Stomach smooth muscle (tissue), 2 donors: Measurements from ENCODE around the gene USP12.
"Not testable (repeated sequence)": the region's sequence is repeated elsewhere in the genome, so short reads cannot be mapped to it uniquely, and the experiment has no call there.

ENCODE experiments used
- H3K27ac ChIP-seq: one replicate; pipeline ENCODE4 v1.7.0; 2013; ENCODE audit warnings: mild to moderate bottlenecking, low read length, inconsistent platforms
- H3K27me3 ChIP-seq, 2 donors: one replicate each; pipeline ENCODE4 v1.7.0; 2013; ENCODE audit warnings: low read length in 2 of 2; ENCODE audit not compliant: insufficient read depth in 2 of 2, control insufficient read depth in 1 of 2
- H3K36me3 ChIP-seq, 2 donors: one replicate each; pipeline ENCODE4 v1.7.0; 2013; ENCODE audit warnings: low read length in 2 of 2; ENCODE audit not compliant: control insufficient read depth in 2 of 2, insufficient read depth in 2 of 2
- H3K4me1 ChIP-seq: one replicate; pipeline ENCODE4 v1.7.0; 2013; ENCODE audit warnings: low read length; ENCODE audit not compliant: control insufficient read depth, insufficient read depth
- H3K4me3 ChIP-seq, 2 donors: one replicate each; pipeline ENCODE4 v1.7.0; 2013; ENCODE audit warnings: low read length in 2 of 2
- H3K9ac ChIP-seq, 2 donors: one replicate each; pipeline ENCODE4 v1.7.0; 2013; ENCODE audit warnings: low read length in 2 of 2, mild to moderate bottlenecking in 1 of 2
- H3K9me3 ChIP-seq, 2 donors: one replicate each; pipeline ENCODE4 v1.7.0; 2013; ENCODE audit warnings: low read length in 2 of 2; ENCODE audit not compliant: control insufficient read depth in 2 of 2
- donor health status: healthy.
- donor health status: Pancreatic carcinoma.

Gene USP12

DNA sequence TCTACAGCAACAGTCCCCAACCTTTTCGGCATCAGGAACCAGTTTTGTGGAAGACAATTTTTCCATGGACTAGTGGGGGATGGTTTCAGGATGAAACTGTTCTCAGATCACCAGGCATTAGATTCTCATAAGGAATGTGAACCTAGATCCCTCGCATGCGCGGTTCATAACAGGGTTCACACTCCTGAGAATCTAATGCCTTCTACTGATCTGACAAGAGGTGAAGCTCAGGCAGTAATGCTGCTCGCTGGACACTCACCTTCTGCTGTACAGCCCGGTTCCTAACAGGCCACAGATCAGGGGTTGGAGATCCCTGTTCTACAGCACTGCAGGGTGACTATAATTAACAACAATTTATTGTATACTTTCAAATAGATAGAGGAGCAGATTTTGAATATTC is 21.9 kb downstream of the USP12 start:
- no peaks in the 10 kb centered on the region for H3K9me3 ChIP-seq
- H3K36me3 ChIP-seq: no peaks in the 10 kb centered on the region
- no peak overlapping the region for H3K4me3 ChIP-seq
- H3K4me1 ChIP-seq: peaks cover 10% of the 10 kb centered on the region
- H3K27me3 ChIP-seq: no peaks in the 10 kb centered on the region
- no peak overlapping the region for H3K9ac ChIP-seq
- no peak overlapping the region for H3K27ac ChIP-seq

DNA sequence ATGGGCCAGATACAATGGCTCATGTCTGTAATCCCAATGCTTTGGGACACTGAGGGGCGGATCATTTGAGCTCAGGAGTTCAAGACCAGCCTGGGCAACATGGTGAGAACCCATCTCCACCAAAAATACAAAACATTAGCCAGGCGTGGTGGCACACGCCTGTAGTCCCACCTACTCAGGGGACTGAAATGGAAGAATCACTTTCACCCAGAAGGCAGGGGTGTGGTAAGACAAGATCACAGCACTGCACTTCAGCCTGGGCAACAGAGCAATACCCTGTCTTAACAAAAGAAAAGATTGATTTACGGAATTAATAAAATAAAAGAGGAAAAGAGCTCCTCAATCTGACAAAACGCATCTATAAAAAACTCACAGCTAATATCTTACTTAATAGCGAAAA is 22.7 kb downstream of the USP12 start:
- H3K9me3 ChIP-seq: no peaks in the 10 kb centered on the region
- no peak overlapping the region for H3K4me3 ChIP-seq
- no peaks in the 10 kb centered on the region for H3K27me3 ChIP-seq
- H3K36me3 ChIP-seq: no peaks in the 10 kb centered on the region
- no peak overlapping the region for H3K27ac ChIP-seq
- H3K9ac ChIP-seq: no peak overlapping the region
- peaks cover 10% of the 10 kb centered on the region for H3K4me1 ChIP-seq

GRCh38 chr13:27147530-27148170 is 24.0 kb downstream of the USP12 start:
- no peaks in the 10 kb centered on the region for H3K9me3 ChIP-seq
- H3K27me3 ChIP-seq: no peaks in the 10 kb centered on the region
- no peak overlapping the region for H3K4me3 ChIP-seq
- no peaks in the 10 kb centered on the region for H3K36me3 ChIP-seq
- no peak overlapping the region for H3K9ac ChIP-seq
- H3K27ac ChIP-seq: no peak overlapping the region
- peaks cover 10% of the 10 kb centered on the region for H3K4me1 ChIP-seq

DNA sequence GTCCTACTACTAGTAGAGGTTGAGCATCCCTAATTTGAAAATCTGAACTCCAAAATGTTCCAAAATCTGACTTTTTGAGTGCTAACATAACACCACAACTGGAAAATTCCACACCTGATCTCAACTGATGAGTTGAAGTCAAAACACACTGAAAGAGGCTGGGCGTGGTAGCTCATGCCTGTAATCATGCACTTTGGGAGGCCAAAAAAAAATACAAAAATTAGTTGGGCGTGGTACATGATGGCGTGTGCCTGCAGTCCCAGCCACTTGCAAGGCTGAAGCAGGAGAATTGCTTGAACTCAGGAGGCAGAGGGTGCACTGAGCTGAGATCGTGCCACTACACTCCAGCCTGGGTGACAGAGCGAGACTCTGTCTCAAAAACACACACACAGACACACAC is 29.9 kb downstream of the USP12 start:
- Histone ChIP-seq H3K36me3 (no peaks in the 10 kb centered on the region), H3K4me1 (peaks cover 10% of the 10 kb centered on the region), H3K9ac (no peak overlapping the region), H3K27me3 (no peaks in the 10 kb centered on the region), H3K9me3 (no peaks in the 10 kb centered on the region), H3K4me3 (no peak overlapping the region), H3K27ac (no peak overlapping the region)

DNA sequence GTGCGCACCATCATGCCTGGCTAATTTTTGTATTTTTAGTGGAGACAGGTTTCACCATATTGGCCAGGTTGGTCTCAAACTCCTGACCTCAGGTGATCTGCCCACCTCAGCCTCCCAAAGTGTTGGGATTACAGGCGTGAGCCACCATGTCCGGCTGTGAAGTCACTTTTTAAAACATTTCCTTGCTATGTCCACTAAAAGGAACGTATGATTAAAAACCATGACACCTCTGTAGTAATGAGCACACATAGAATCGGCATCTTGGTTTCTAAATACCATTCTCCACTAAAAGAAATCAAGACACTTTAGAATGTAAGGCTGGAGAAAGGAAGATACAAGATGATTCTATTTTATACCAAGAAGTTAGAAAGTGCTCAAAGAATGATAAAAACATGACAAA is 30.5 kb downstream of the USP12 start:
- H3K9me3 ChIP-seq, H3K27me3 ChIP-seq, H3K4me1 ChIP-seq, H3K27ac ChIP-seq, H3K9ac ChIP-seq, H3K36me3 ChIP-seq, H3K4me3 ChIP-seq: not testable (repeated sequence)

GRCh38 chr13:27140060-27140459 is 31.6 kb downstream of the USP12 start:
- Histone ChIP-seq H3K4me3 (no peak overlapping the region), H3K36me3 (no peaks in the 10 kb centered on the region), H3K4me1 (peaks cover 9% of the 10 kb centered on the region), H3K9me3 (no peaks in the 10 kb centered on the region), H3K27ac (no peak overlapping the region), H3K27me3 (no peaks in the 10 kb centered on the region), H3K9ac (no peak overlapping the region)

- no peaks in the 10 kb centered on the region for H3K9me3 ChIP-seq
- no peaks in the 10 kb centered on the region for H3K27me3 ChIP-seq
- peaks cover 9% of the 10 kb centered on the region for H3K4me1 ChIP-seq
- no peaks in the 10 kb centered on the region for H3K36me3 ChIP-seq
- H3K4me3 ChIP-seq: no peak overlapping the region
- no peak overlapping the region for H3K27ac ChIP-seq
- H3K9ac ChIP-seq: no peak overlapping the region
These were observed 32.0 kb downstream of the USP12 start for GRCh38 chr13:27139565-27139964.

- Histone ChIP-seq H3K27ac (peak overlapping the region; percentile 19), H3K9ac (no peak overlapping the region), H3K4me1 (peaks cover 9% of the 10 kb centered on the region), H3K36me3 (no peaks in the 10 kb centered on the region), H3K4me3 (no peak overlapping the region), H3K27me3 (no peaks in the 10 kb centered on the region), H3K9me3 (no peaks in the 10 kb centered on the region)
These were observed 33.0 kb downstream of the USP12 start for GRCh38 chr13:27138457-27139093.

- H3K9me3 ChIP-seq: no peaks in the 10 kb centered on the region
- no peak overlapping the region for H3K9ac ChIP-seq
- H3K36me3 ChIP-seq: no peaks in the 10 kb centered on the region
- H3K4me3 ChIP-seq: peak overlapping the region in 1 of 2 donors; percentile 40
- H3K4me1 ChIP-seq: peaks cover 9% of the 10 kb centered on the region
- H3K27ac ChIP-seq: peak overlapping the region; percentile 19
- H3K27me3 ChIP-seq: no peaks in the 10 kb centered on the region
These were observed 33.9 kb downstream of the USP12 start for GRCh38 chr13:27137759-27138158.

DNA sequence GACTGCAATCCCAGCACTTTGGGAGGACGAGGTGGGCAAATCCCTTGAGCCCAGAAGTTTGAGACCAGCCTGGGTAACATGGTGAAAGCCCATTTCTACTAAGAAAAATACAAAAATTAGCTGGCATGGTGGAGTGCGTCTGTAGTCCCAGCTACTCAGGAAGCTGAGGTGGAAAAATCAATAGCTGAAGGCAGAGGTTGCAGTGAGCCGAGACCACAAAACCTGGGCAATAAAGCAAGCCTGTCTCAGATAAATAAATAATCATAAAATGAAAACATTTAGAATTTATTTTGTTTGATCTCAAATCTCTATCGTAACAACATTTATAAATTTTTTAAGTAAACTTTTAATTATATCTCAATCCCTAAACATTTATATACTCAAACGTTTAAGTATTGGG is 36.6 kb downstream of the USP12 start:
- no peaks in the 10 kb centered on the region for H3K9me3 ChIP-seq
- no peak overlapping the region for H3K27ac ChIP-seq
- H3K4me3 ChIP-seq: no peak overlapping the region
- no peaks in the 10 kb centered on the region for H3K36me3 ChIP-seq
- no peak overlapping the region for H3K9ac ChIP-seq
- H3K27me3 ChIP-seq: no peaks in the 10 kb centered on the region
- peaks cover 12% of the 10 kb centered on the region for H3K4me1 ChIP-seq

GRCh38 chr13:27133889-27134288 is 37.7 kb downstream of the USP12 start:
- H3K27ac ChIP-seq: no peak overlapping the region

More at GRCh38 chr13:27133889-27134288, 37.7 kb downstream of the USP12 start:
- Histone ChIP-seq H3K4me3 (no peak overlapping the region), H3K4me1 (peaks cover 12% of the 10 kb centered on the region), H3K9ac (no peak overlapping the region), H3K27me3 (no peaks in the 10 kb centered on the region), H3K36me3 (no peaks in the 10 kb centered on the region), H3K9me3 (no peaks in the 10 kb centered on the region)
